Measurements from ENCODE around the gene LDLRAD2. TPM values are rescaled to one million over a fixed set of nuclear protein-coding genes. Genes with fewer than 3 reads are reported as not detected.

The LDLRAD2 gene
- total and polyA plus RNA-seq, 2 of the 8 experiments (the other 6 are each of a cell fraction or from before 2014, with no cell fraction given), result 0.48 to 0.74 TPM

GRCh38 chr1:21860971-21861370 lies 48.9 kb downstream of the LDLRAD2 start:
- Histone ChIP-seq H3K14ac (ENCODE audit: insufficient read length) (no peak overlapping the region), H3K79me2 (ENCODE audit: control insufficient read depth in 1 of 2, insufficient read depth in 2 of 2, low read length in 2 of 2) (no peaks in the 10 kb centered on the region)
- no peak for FAIRE-seq

More at GRCh38 chr1:21860971-21861370, 48.9 kb downstream of the LDLRAD2 start:
- H3K18ac ChIP-seq (ENCODE audit: extremely low read depth, low read length), result no peak overlapping the region
- no peak overlapping the region for H3K4me2 ChIP-seq (ENCODE audit: insufficient read depth in 1 of 2, low read depth in 2 of 2, low read length in 2 of 2)
- no peaks in the 10 kb centered on the region for H3K23me2 ChIP-seq (ENCODE audit: low read depth, low read length)
- peaks cover 0 to 5% (median 4%) of the 10 kb centered on the region in 4 experiments; a peak in 4 of 7 replicates for H3K4me1 ChIP-seq (replicated peaks in 1 of 4; ENCODE audit: control insufficient read depth in 3 of 4, insufficient read depth in 4 of 4, low read length in 3 of 4)
- H3K27ac ChIP-seq (ENCODE audit: low read depth, low read length), result no peak overlapping the region
- H4K5ac ChIP-seq (ENCODE audit: insufficient read length, low read depth, low read length), result no peak overlapping the region
- H3K27me3 ChIP-seq (replicated peaks in 1 of 4; ENCODE audit: control insufficient read depth in 3 of 4, extremely low read depth in 1 of 4, insufficient read depth in 3 of 4, low read length in 3 of 4), result no peaks in the 10 kb centered on the region
- no peaks in the 10 kb centered on the region for H3K9me3 ChIP-seq (ENCODE audit: insufficient read depth in 2 of 2, low read depth in 1 of 2, low read length in 1 of 2)
- ChIA-PET CTCF (ENCODE audit: partially characterized antibody) (no interaction called here), POLR2A (ENCODE audit: partially characterized antibody) (no interaction called here)
- DNase-seq (ENCODE audit: low read depth in 1 of 2, low spot score in 2 of 2), result no peak
- H4K8ac ChIP-seq (ENCODE audit: extremely low read depth, insufficient read depth, low read length), result no peak overlapping the region
- H2AFZ ChIP-seq (ENCODE audit: low read length), result no peak overlapping the region
- no peak overlapping the region for H3K4ac ChIP-seq (replicated peaks; ENCODE audit: insufficient read length, low read depth, low read length)
- H3K23ac ChIP-seq (ENCODE audit: insufficient read length), result no peak overlapping the region
- H3K4me3 ChIP-seq (ENCODE audit: extremely low read depth in 1 of 4, insufficient read depth in 2 of 4, low read depth in 3 of 4, low read length in 4 of 4), result no peak overlapping the region
- no peaks in the 10 kb centered on the region; the same call in 1 of the 2 replicates for H3K79me1 ChIP-seq (ENCODE audit: low read depth, low read length)
- H2BK20ac ChIP-seq (ENCODE audit: low read length), result no peak overlapping the region
- no peak for TF ChIP-seq RXRA (IDR thresholded peaks at IDR 0.05; ENCODE audit: insufficient read depth, low read depth, low read length)
- TF ChIP-seq JUND (IDR thresholded peaks at IDR 0.05; ENCODE audit: low read length), result no peak
- TF ChIP-seq RNF2 (IDR thresholded peaks at IDR 0.05; ENCODE audit: borderline replicate concordance, low read depth, low read length, missing control alignments, poor library complexity, severe bottlenecking), result no peak
- no peak for TF ChIP-seq MAX (IDR thresholded peaks at IDR 0.05)
- TF ChIP-seq SIN3A (conservative IDR thresholded peaks at IDR 0.05 in 1 of 2, IDR thresholded peaks at IDR 0.05 in 1 of 2; ENCODE audit: low read depth in 1 of 2, low read length in 2 of 2), result no peak
- no peak for TF ChIP-seq BRCA1 (IDR thresholded peaks at IDR 0.05; ENCODE audit: low read depth, low read length)
- no peak for TF ChIP-seq GABPA (IDR thresholded peaks at IDR 0.05; ENCODE audit: borderline replicate concordance, insufficient read depth, low read length)
- TF ChIP-seq BACH1 (IDR thresholded peaks at IDR 0.05; ENCODE audit: low read length), result no peak
- no peak overlapping the region for H2BK5ac ChIP-seq (ENCODE audit: low read depth, low read length)
- peaks cover 14 to 57% (median 36%) of the 10 kb centered on the region in 4 experiments for H3K36me3 ChIP-seq (ENCODE audit: control insufficient read depth in 2 of 4, insufficient read depth in 4 of 4, low read length in 3 of 4)
- no peak overlapping the region for H3K9ac ChIP-seq (replicated peaks in 1 of 4; ENCODE audit: extremely low read depth in 1 of 4, low read depth in 3 of 4, low read length in 3 of 4)
- H2BK120ac ChIP-seq (replicated peaks; ENCODE audit: low read depth, low read length), result no peak overlapping the region
- no peak overlapping the region for H2BK12ac ChIP-seq (ENCODE audit: low read depth, low read length)
- H2BK15ac ChIP-seq (ENCODE audit: low read length), result no peak overlapping the region
- WGBS, 2 experiments (ENCODE audit: extremely low coverage in 1 of 2, insufficient coverage in 1 of 2, insufficient read length in 1 of 2, insufficient replicate concordance in 2 of 2, low coverage in 1 of 2, low lambda C conversion rate in 2 of 2, missing lambda C conversion rate in 1 of 2), result 91% methylated on average over 3 of the region's 3 CpGs; no CpG with 5 or more reads in 1 of the 2 experiments
- no peak overlapping the region for H2AK5ac ChIP-seq (ENCODE audit: low read depth, low read length)
- H3K56ac ChIP-seq (replicated peaks; ENCODE audit: insufficient read length, low read depth, low read length), result no peak overlapping the region
- no peak overlapping the region for H4K91ac ChIP-seq (replicated peaks; ENCODE audit: insufficient read length, low read length)
- peaks cover 0 to 5% of the 10 kb centered on the region in 2 experiments for H4K20me1 ChIP-seq (replicated peaks in 1 of 2; ENCODE audit: control insufficient read depth in 1 of 2, insufficient read depth in 2 of 2, low read length in 2 of 2)

All from H1 (cell line).